K562 (cell line): Measurements from ENCODE around the gene CAV1. TPM values are rescaled to one million over a fixed set of nuclear protein-coding genes. Genes with fewer than 3 reads are reported as not detected.
A peak's percentile ranks its signal among the peaks of the same experiment; 100 is the strongest.
"Not testable (repeated sequence)": the region's sequence is repeated elsewhere in the genome, so short reads cannot be mapped to it uniquely, and the experiment has no call there.

Source experiments
- ATAC-seq: fragments of 200-7000 bp; cut with Tn5 transposase; 3 replicates; pipeline ENCODE4 v1.9.1; 2020; ENCODE audit warnings: moderate library complexity
- BruUV-seq: library from RNA; stranded (reverse); fragments of 400-500 nt; replicated peaks from 2 replicates; lab custom pipeline; 2021; lab: Mats Ljungman, UMichigan
- CTCF ChIA-PET: fragments of 300-600 bp; formaldehyde crosslinking; extraction: SDS; loops from one replicate; lab custom pipeline; 2021; ENCODE audit warnings: low intra/inter-chr PET ratio; lab: Yijun Ruan, JAX
- POLR2A ChIA-PET: fragments of 300-600, 350-650 bp; sonication (Branson Sonifier 250); formaldehyde crosslinking; extraction: SDS; loops from one replicate; lab custom pipeline; 2021; ENCODE audit warnings: antibody characterized with exemption, inconsistent platforms; lab: Yijun Ruan, JAX
- DNase-seq, 4 experiments: peaks; one replicate each; pipeline versions ENCODE4 v3.0.0 to v3.0.0-alpha.2; 2011 to 2018; ENCODE audit warnings: low spot score in 3 of 4, mixed read lengths in 3 of 4; ENCODE audit errors: extremely low read depth in 1 of 4
- FAIRE-seq: peaks from 2 replicates; lab custom pipeline; 2011; peaks lifted over from hg19 to GRCh38; lab: Jason Lieb, UNC
- H2AFZ ChIP-seq: 2 replicates; pipeline ENCODE4 v1.6.0; 2011; ENCODE audit warnings: low read depth, low read length, control low read depth, inconsistent platforms
- H3K27ac ChIP-seq: fragments of 200-600 bp; 3 replicates; pipeline ENCODE4 v1.8.0; 2011; ENCODE audit warnings: low read depth, mild to moderate bottlenecking, control low read depth, inconsistent platforms, low read length, moderate library complexity, mixed read lengths; ENCODE audit errors: extremely low read depth
- H3K27me3 ChIP-seq, 2 experiments: fragments of 300-600 bp in 1 of 2; 2 replicates in 1 of 2; 3 replicates in 1 of 2; pipeline versions ENCODE4 v1.6.0 to v1.8.0; 2011; ENCODE audit warnings: inconsistent platforms in 2 of 2, low read length in 2 of 2, mild to moderate bottlenecking in 1 of 2, mixed read lengths in 1 of 2, moderate library complexity in 1 of 2; ENCODE audit not compliant: control insufficient read depth in 2 of 2, insufficient read depth in 2 of 2
- H3K36me3 ChIP-seq: fragments of 300-600 bp; 3 replicates; pipeline ENCODE4 v1.8.0; 2011; ENCODE audit warnings: mild to moderate bottlenecking, low read length, inconsistent platforms; ENCODE audit not compliant: control insufficient read depth, insufficient read depth
- H3K4me1 ChIP-seq, 2 experiments: fragments of 200-600 bp in 1 of 2; replicated peaks in 1 of 2; 2 replicates in 1 of 2; 3 replicates in 1 of 2; pipeline versions ENCODE4 v1.5.1 to v1.8.0; 2011; ENCODE audit warnings: inconsistent platforms in 2 of 2, low read length in 2 of 2, mild to moderate bottlenecking in 1 of 2, mixed read lengths in 1 of 2, moderate library complexity in 1 of 2; ENCODE audit not compliant: control insufficient read depth in 2 of 2, insufficient read depth in 2 of 2
- H3K4me2 ChIP-seq: 2 replicates; pipeline ENCODE4 v1.6.1; 2011; ENCODE audit warnings: low read length, control low read depth, inconsistent platforms, mixed read lengths; ENCODE audit not compliant: insufficient read depth
- H3K4me3 ChIP-seq: fragments of 200-600 bp; sonication (generic), shearing (Covaris generic); 2 replicates; pipeline ENCODE4 v1.5.1; 2016; ENCODE audit warnings: control low read depth, inconsistent platforms
- H3K79me2 ChIP-seq: fragments of 200-600 bp; 3 replicates; pipeline ENCODE4 v1.8.0; 2011; ENCODE audit warnings: low read length, inconsistent platforms; ENCODE audit not compliant: control insufficient read depth, insufficient read depth
- H3K9ac ChIP-seq, 2 experiments: 2 replicates each; pipeline versions ENCODE4 v1.6.0 to v1.6.1; 2011; ENCODE audit warnings: low read depth in 2 of 2, low read length in 2 of 2, control low read depth in 1 of 2, inconsistent platforms in 1 of 2, mild to moderate bottlenecking in 1 of 2, mixed read lengths in 1 of 2; ENCODE audit not compliant: insufficient read depth in 1 of 2
- H3K9me1 ChIP-seq: one replicate; pipeline ENCODE4 v1.6.0; 2011; ENCODE audit warnings: inconsistent platforms, mild to moderate bottlenecking, low read length, moderate library complexity; ENCODE audit not compliant: control insufficient read depth, insufficient read depth
- H3K9me3 ChIP-seq: replicated peaks from 2 replicates; pipeline ENCODE4 v1.5.1; 2011; ENCODE audit warnings: low read depth, low read length, inconsistent platforms; ENCODE audit not compliant: control insufficient read depth, insufficient read depth
- H4K20me1 ChIP-seq: replicated peaks from 2 replicates; pipeline ENCODE4 v1.6.1; 2011; ENCODE audit warnings: low read length, inconsistent platforms, mixed read lengths; ENCODE audit not compliant: control insufficient read depth, insufficient read depth
- CHCHD3 ChIP-seq: fragments of 250-450 bp; sonication (Bioruptor Pico); IDR thresholded peaks from 2 replicates; pipeline ENCODE4 v2.1.2; 2022; ENCODE audit warnings: mild to moderate bottlenecking
- CHD1 ChIP-seq: fragments of 200-600 bp; sonication (generic); IDR thresholded peaks from one replicate; pipeline ENCODE4 v1.6.1; 2012; ENCODE audit warnings: mild to moderate bottlenecking, moderate library complexity, low read length, inconsistent platforms
- KDM2B ChIP-seq: fragments of 250-450 bp; sonication (Bioruptor Pico); IDR thresholded peaks from 2 replicates; pipeline ENCODE4 v1.8.0; 2021; ENCODE audit warnings: mild to moderate bottlenecking, moderate library complexity
- MNT ChIP-seq, 2 experiments: fragments of 450-650 bp; conservative IDR thresholded peaks; 2 replicates each; pipeline ENCODE4 v1.6.1; 2017; ENCODE audit warnings: mild to moderate bottlenecking in 2 of 2, moderate library complexity in 2 of 2
- NFE2L1 ChIP-seq: fragments of 450-650 bp; IDR thresholded peaks from 2 replicates; pipeline ENCODE4 v1.6.1; 2016; ENCODE audit warnings: missing genetic modification characterization, low read depth, mild to moderate bottlenecking, missing compliant biosample characterization, moderate library complexity, borderline replicate concordance
- RCOR1 ChIP-seq, 2 experiments: IDR thresholded peaks; 2 replicates each; pipeline ENCODE4 v1.6.1; 2012; ENCODE audit warnings: low read depth in 2 of 2, low read length in 2 of 2, borderline replicate concordance in 1 of 2, improper control_type of control experiment in 1 of 2
- SNAPC5 ChIP-seq: fragments of 250-450 bp; sonication (Bioruptor Pico); IDR thresholded peaks from 2 replicates; pipeline ENCODE4 v1.8.0; 2021; ENCODE audit warnings: moderate library complexity, mild to moderate bottlenecking, inconsistent platforms
- TRIM28 ChIP-seq: fragments of 450-650 bp; IDR thresholded peaks from 2 replicates; pipeline ENCODE4 v1.6.1; 2017
- ZNF140 ChIP-seq: fragments of 250-450 bp; sonication (Bioruptor Pico); IDR thresholded peaks from 2 replicates; pipeline ENCODE4 v1.8.0; 2021; ENCODE audit warnings: moderate library complexity, mild to moderate bottlenecking, inconsistent platforms
- ZNF146 ChIP-seq: IDR thresholded peaks from one replicate; pipeline ENCODE4 v1.6.1; 2018; ENCODE audit warnings: missing compliant biosample characterization; ENCODE audit not compliant: unreplicated experiment
- ZNF75A ChIP-seq: fragments of 450-650 bp; formaldehyde crosslinking; IDR thresholded peaks from 2 replicates; pipeline ENCODE4 v1.4.0; 2020; ENCODE audit warnings: mild to moderate bottlenecking
- WGBS: fragments of 100-300 bp; shearing (Covaris generic); methylation state at CpG from one replicate; pipeline ENCODE4 v1.1.6; 2016; ENCODE audit warnings: low coverage, mixed read lengths; ENCODE audit not compliant: insufficient coverage; ENCODE audit errors: missing lambda C conversion rate; 5-methylcytosine and 5-hydroxymethylcytosine counted together
- in situ Hi-C: fragments of 300-500 bp; cut with MboI; formaldehyde crosslinking; loops from 4 replicates; pipeline ENCODE4 v1.15.0; 2018; ENCODE audit warnings: inconsistent platforms, mixed read lengths
- intact Hi-C: fragments of 100-400 bp; cut with micrococcal nuclease; formaldehyde crosslinking; loops from 2 replicates; pipeline ENCODE4 v1.14.2; 2022
- polyA plus RNA-seq, 8 experiments: library from polyadenylated mRNA; depleted of rRNA in 4 of 8; stranded (reverse) in 5 of 8; unstranded in 3 of 8; fragments of >200 nt; fragmentation: Nextera tagmentation in 2 of 8; fragmentation: Illumina TruSeq in 1 of 8; extraction: Ambion mirVana in 2 of 8; extraction: Trizol in 1 of 8; gene quantifications; 2 replicates each; pipeline versions ENCODE4 v1.2.1 to v1.2.3, GENCODE V29; 2011 to 2014; ENCODE audit warnings: inconsistent platforms in 1 of 8, missing spikeins in 1 of 8
- total RNA-seq, 7 experiments: library from RNA; depleted of rRNA in 6 of 7; stranded (reverse); fragments of >200 nt in 6 of 7; fragmentation: Illumina TruSeq in 2 of 7; extraction: Trizol in 2 of 7; gene quantifications; 2 replicates each; pipeline versions ENCODE4 v1.2.1 to v1.2.3, GENCODE V29; 2011 to 2021; ENCODE audit warnings: low replicate concordance in 1 of 7

The CAV1 gene
- total and polyA plus RNA-seq, 9 of the 15 experiments (the other 6 are each of a cell fraction or from before 2014, with no cell fraction given), result 0.08 to 1.5 (median 0.63) TPM

GRCh38 chr7:116585967-116586366, 61.1 kb downstream of the CAV1 start (continued):
- TF ChIP-seq CHD1 (no peak), RCOR1 (IDR thresholded peaks at IDR 0.05; ENCODE audit: borderline replicate concordance in 1 of 2, low read depth in 2 of 2, low read length in 2 of 2) (0 out of 4 replicates have a peak, but pooled peaks of 1 of the 2 experiments have one; percentile 23), NFE2L1 (tag) (no peak), ZNF140 (CRISPR knock-in tag) (no peak), CHCHD3 (no peak), SNAPC5 (CRISPR knock-in tag) (no peak), TRIM28 (no peak), KDM2B (CRISPR knock-in tag) (no peak), ZNF75A (CRISPR knock-in tag) (no peak), MNT (conservative IDR thresholded peaks at IDR 0.05) (no peak)

GRCh38 chr7:116587200-116587599, 62.4 kb downstream of the CAV1 start:
- ATAC-seq, in situ Hi-C loops, H2AFZ ChIP-seq, H3K79me2 ChIP-seq, POLR2A ChIA-PET, H3K36me3 ChIP-seq, H3K27me3 ChIP-seq, H3K9me3 ChIP-seq, BruUV-seq, DNase-seq, H3K4me1 ChIP-seq, H3K27ac ChIP-seq, H3K9me1 ChIP-seq, H4K20me1 ChIP-seq, H3K4me3 ChIP-seq, FAIRE-seq, H3K4me2 ChIP-seq, H3K9ac ChIP-seq: not testable (repeated sequence)
- 5% methylated on average over 3 of the region's 3 CpGs for WGBS
- TF ChIP-seq ZNF146, result peak; percentile 66
- intact Hi-C loops, result loop anchor here (5.0 kb wide), 1 partner anchor 245 kb away; no protein-coding TSS in a partner anchor
- CTCF ChIA-PET, result interaction anchor here (0.5 to 5.4 kb wide), 2 partner anchors 329 to 798 kb away, joined by 3 to 97 read pairs; no protein-coding TSS in a partner anchor
